Effector memory CD4-positive, alpha-beta T cell (primary cell): ENCODE data around the gene MSANTD2.
A peak's percentile ranks its signal among the peaks of the same experiment; 100 is the strongest.

Experiments used
- DNase-seq, 3 donors: peaks; one replicate each; pipeline ENCODE4 v3.0.0-alpha.2; 2020
- H3K27ac ChIP-seq: 2 replicates; pipeline ENCODE4 v1.7.0; 2013; ENCODE audit warnings: mild to moderate bottlenecking, low read length, moderate library complexity; ENCODE audit not compliant: insufficient read depth, poor library complexity, severe bottlenecking
- H3K27me3 ChIP-seq: replicated peaks from 2 replicates; pipeline ENCODE4 v1.7.0; 2013; ENCODE audit warnings: mild to moderate bottlenecking, low read length; ENCODE audit not compliant: insufficient read depth, control insufficient read depth, poor library complexity, severe bottlenecking
- H3K36me3 ChIP-seq: 2 replicates; pipeline ENCODE4 v1.7.0; 2013; ENCODE audit warnings: mild to moderate bottlenecking, low read length, moderate library complexity; ENCODE audit not compliant: control insufficient read depth, insufficient read depth
- H3K4me1 ChIP-seq: 2 replicates; pipeline ENCODE4 v1.7.0; 2013; ENCODE audit warnings: low read length, mild to moderate bottlenecking; ENCODE audit not compliant: control insufficient read depth, insufficient read depth, poor library complexity, severe bottlenecking
- H3K4me3 ChIP-seq: 2 replicates; pipeline ENCODE4 v1.7.0; 2013; ENCODE audit warnings: low read length, low read depth, mild to moderate bottlenecking; ENCODE audit not compliant: insufficient read depth, poor library complexity, severe bottlenecking
- H3K9me3 ChIP-seq: 2 replicates; pipeline ENCODE4 v1.7.0; 2013; ENCODE audit warnings: mild to moderate bottlenecking, low read length, moderate library complexity; ENCODE audit not compliant: control insufficient read depth

Gene MSANTD2

GRCh38 chr11:124724979-124725718 is 75.1 kb downstream of the MSANTD2 start:
- no peaks in the 10 kb centered on the region for H3K36me3 ChIP-seq
- no peaks in the 10 kb centered on the region for H3K4me1 ChIP-seq
- DNase-seq: no peak

GRCh38 chr11:124722176-124722575 is 78.0 kb downstream of the MSANTD2 start:
- H3K9me3 ChIP-seq: no peaks in the 10 kb centered on the region
- no peak overlapping the region for H3K4me3 ChIP-seq
- H3K36me3 ChIP-seq: no peaks in the 10 kb centered on the region
- no peak for DNase-seq
- peaks cover 11% of the 10 kb centered on the region for H3K4me1 ChIP-seq
- H3K27me3 ChIP-seq: peaks cover 11% of the 10 kb centered on the region
- H3K27ac ChIP-seq: no peak overlapping the region

More at GRCh38 chr11:124724979-124725718, 75.1 kb downstream of the MSANTD2 start:
- H3K4me3 ChIP-seq: no peak overlapping the region
- H3K27ac ChIP-seq: no peak overlapping the region
- no peaks in the 10 kb centered on the region for H3K27me3 ChIP-seq
- no peaks in the 10 kb centered on the region for H3K9me3 ChIP-seq

GRCh38 chr11:124719534-124719933 is 80.7 kb downstream of the MSANTD2 start:
- Histone ChIP-seq H3K36me3 (no peaks in the 10 kb centered on the region), H3K27ac (no peak overlapping the region), H3K4me3 (no peak overlapping the region), H3K9me3 (no peaks in the 10 kb centered on the region), H3K4me1 (peaks cover 11% of the 10 kb centered on the region), H3K27me3 (peaks cover 11% of the 10 kb centered on the region)
- no peak for DNase-seq

- Histone ChIP-seq H3K36me3 (no peaks in the 10 kb centered on the region), H3K27ac (no peak overlapping the region), H3K27me3 (peaks cover 11% of the 10 kb centered on the region), H3K4me1 (peaks cover 11% of the 10 kb centered on the region), H3K9me3 (no peaks in the 10 kb centered on the region), H3K4me3 (no peak overlapping the region)
- no peak for DNase-seq
Observed at GRCh38 chr11:124718801-124719200, 81.4 kb downstream of the MSANTD2 start.

- peaks cover 11% of the 10 kb centered on the region for H3K4me1 ChIP-seq
- no peak overlapping the region for H3K27ac ChIP-seq
- no peaks in the 10 kb centered on the region for H3K9me3 ChIP-seq
- DNase-seq: peak in 2 of 3 donors; percentile 4 to 16
- H3K36me3 ChIP-seq: no peaks in the 10 kb centered on the region
- peak overlapping the region; percentile 46 for H3K4me3 ChIP-seq
- peaks cover 11% of the 10 kb centered on the region for H3K27me3 ChIP-seq
Observed at GRCh38 chr11:124717786-124718651, 82.2 kb downstream of the MSANTD2 start.

- Histone ChIP-seq H3K4me3 (no peak overlapping the region), H3K27me3 (peaks cover 11% of the 10 kb centered on the region), H3K27ac (no peak overlapping the region), H3K4me1 (peaks cover 11% of the 10 kb centered on the region), H3K36me3 (no peaks in the 10 kb centered on the region), H3K9me3 (no peaks in the 10 kb centered on the region)
- no peak for DNase-seq
Observed at GRCh38 chr11:124717421-124717785, 82.8 kb downstream of the MSANTD2 start.

- no peak overlapping the region for H3K27ac ChIP-seq
- H3K4me3 ChIP-seq: no peak overlapping the region
- H3K36me3 ChIP-seq: no peaks in the 10 kb centered on the region
- no peaks in the 10 kb centered on the region for H3K9me3 ChIP-seq
- H3K4me1 ChIP-seq: peaks cover 11% of the 10 kb centered on the region
- peaks cover 11% of the 10 kb centered on the region for H3K27me3 ChIP-seq
- DNase-seq: no peak
Observed at GRCh38 chr11:124716591-124716990, 83.6 kb downstream of the MSANTD2 start.
